ENCODE results near the gene SMIM10L2A. TPM values are rescaled to one million over a fixed set of nuclear protein-coding genes. Genes with fewer than 3 reads are reported as not detected.
A peak's percentile ranks its signal among the peaks of the same experiment; 100 is the strongest.

Gene SMIM10L2A
- 1 to 10 TPM; 2.8 to 3.1 TPM for total RNA-seq
- under 1 TPM; 0.06 to 0.25 TPM for polyA plus RNA-seq

DNA sequence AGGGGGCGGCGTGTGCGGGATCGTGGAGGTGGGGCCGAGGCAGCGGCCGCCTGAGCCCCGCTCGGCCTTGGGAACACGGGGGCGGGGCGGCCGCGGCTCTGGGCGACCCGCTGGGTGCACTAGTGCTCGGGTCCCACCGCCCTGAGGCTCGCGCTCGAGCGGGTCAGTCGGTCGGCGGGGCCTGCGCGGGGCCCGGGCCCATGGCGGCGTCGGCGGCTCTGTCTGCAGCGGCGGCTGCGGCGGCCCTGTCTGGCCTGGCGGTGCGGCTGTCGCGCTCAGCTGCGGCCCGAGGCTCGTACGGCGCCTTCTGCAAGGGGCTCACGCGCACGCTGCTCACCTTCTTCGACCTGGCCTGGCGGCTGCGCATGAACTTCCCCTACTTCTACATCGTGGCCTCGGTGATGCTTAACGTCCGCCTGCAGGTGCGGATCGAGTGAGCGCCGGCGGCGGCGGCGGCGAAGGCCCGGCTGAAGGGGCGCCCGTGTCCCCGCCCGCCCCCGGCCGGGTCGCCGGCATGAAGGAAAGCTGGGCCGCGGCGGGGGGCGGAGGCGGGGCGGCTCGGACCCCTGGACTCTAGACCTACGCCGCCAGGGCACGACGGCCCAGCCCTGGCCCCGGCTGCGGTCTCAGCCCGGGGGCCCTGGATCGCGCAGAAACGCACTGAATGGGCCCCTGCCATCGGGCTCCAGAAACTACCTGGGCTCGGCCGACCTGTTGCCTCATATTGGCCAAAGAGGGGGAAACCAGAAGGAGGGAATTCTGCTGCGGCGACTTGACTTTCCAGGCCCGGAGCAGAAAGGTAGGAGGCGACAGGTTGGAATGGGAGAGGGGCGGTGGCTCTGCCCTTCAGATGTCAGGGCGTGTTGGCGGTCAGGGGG lies at the start of gene SMIM10L2A:
Gene SMIM10L2A (plus strand): TSS at position 13 of the 878 bp plus-strand sequence. CDS start 188 bp downstream, at position 201.
- ChIA-PET POLR2A (ENCODE audit: partially characterized antibody) (interaction anchor here (1.0 to 1.4 kb wide), 2 partner anchors 18 to 126 kb away, joined by 4 read pairs; no protein-coding TSS in a partner anchor), CTCF (ENCODE audit: partially characterized antibody) (no interaction called here)
- Histone ChIP-seq H3K4me3 (ENCODE audit: low read length in 2 of 2) (peak within 1 kb of the TSS in 1 of 2 donors; percentile 28), H3K36me3 (ENCODE audit: insufficient read depth, low read length) (no peaks in the 10 kb centered on the region), H3K27me3 (ENCODE audit: insufficient read depth, low read length) (no peaks in the 10 kb centered on the region), H3K9me3 (ENCODE audit: control insufficient read depth in 1 of 2, low read length in 2 of 2) (no peaks in the 10 kb centered on the region), H3K4me1 (ENCODE audit: insufficient read depth, low read length) (peaks cover 5% of the 10 kb centered on the region), H3K27ac (ENCODE audit: low read depth, low read length) (peak within 1 kb of the TSS; percentile 21)
- Mint-ChIP-seq H3K4me1 (peaks cover 5 to 13% (median 6%) of the 10 kb centered on the region in 4 donors), H3K9me3 (peaks cover 0 to 3% (median 0%) of the 10 kb centered on the region in 8 donors), H3K27ac (peak within 1 kb of the TSS in 3 of 7 donors; percentile 3 to 51 (median 43)), H3K4me3 (peak within 1 kb of the TSS; percentile 55 to 84 (median 76)), H3K27me3 (no peaks in the 10 kb centered on the region), H3K36me3 (no peaks in the 10 kb centered on the region)
- peak in 1 of 5 donors; percentile 45 for DNase-seq
- intact Hi-C loops (cut with micrococcal nuclease): loop anchor here (1.0 to 5.0 kb wide), 3 partner anchors 38 to 125 kb away; partner anchors contain the start of gene INTS6L

DNA sequence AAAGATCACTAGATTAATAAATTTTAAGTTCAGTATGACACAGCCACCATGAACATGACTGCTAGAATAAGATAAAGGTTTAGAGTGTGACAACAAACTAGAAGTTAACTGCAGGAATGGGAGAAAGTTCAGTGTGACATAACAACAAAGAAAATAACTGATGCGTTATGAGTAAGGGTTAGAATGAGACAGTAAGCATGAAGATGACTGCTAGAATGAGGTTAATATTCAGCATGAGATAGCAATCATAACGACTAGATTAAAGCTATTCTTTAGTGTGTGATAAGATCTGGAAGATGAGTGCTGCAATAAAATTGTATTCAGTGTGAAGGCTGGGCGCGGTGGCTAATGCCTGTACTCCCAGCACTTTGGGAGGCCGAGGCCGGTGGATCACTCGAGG lies 48.4 kb upstream of the SMIM10L2A start:
- intact Hi-C loops (cut with micrococcal nuclease): no loop called here
- Histone ChIP-seq H3K27me3 (ENCODE audit: insufficient read depth, low read length) (no peaks in the 10 kb centered on the region), H3K27ac (ENCODE audit: low read depth, low read length) (no peak overlapping the region), H3K9me3 (ENCODE audit: control insufficient read depth in 1 of 2, low read length in 2 of 2) (no peaks in the 10 kb centered on the region), H3K4me1 (ENCODE audit: insufficient read depth, low read length) (no peaks in the 10 kb centered on the region), H3K4me3 (ENCODE audit: low read length in 2 of 2) (no peak overlapping the region), H3K36me3 (ENCODE audit: insufficient read depth, low read length) (no peaks in the 10 kb centered on the region)
- peaks cover 0 to 9% (median 1%) of the 10 kb centered on the region in 8 donors for H3K9me3 Mint-ChIP-seq
- POLR2A ChIA-PET (ENCODE audit: partially characterized antibody): no interaction called here
- H3K27ac Mint-ChIP-seq: no peak overlapping the region
- peaks cover 7 to 10% (median 8%) of the 10 kb centered on the region in 4 donors for H3K4me1 Mint-ChIP-seq
- CTCF ChIA-PET (ENCODE audit: partially characterized antibody): interaction anchor here (1.4 kb wide), 1 partner anchor 9 kb away, joined by 3 read pairs; no protein-coding TSS in a partner anchor
- DNase-seq: no peak
- H3K4me3 Mint-ChIP-seq: peak overlapping the region in 1 of 8 donors; percentile 42
- H3K27me3 Mint-ChIP-seq: no peaks in the 10 kb centered on the region
- peaks cover under 1 to 2% of the 10 kb centered on the region in 2 donors for H3K36me3 Mint-ChIP-seq

GRCh38 chrX:135382260-135382659 lies 39.5 kb upstream of the SMIM10L2A start:
- CTCF ChIA-PET (ENCODE audit: partially characterized antibody): no interaction called here
- POLR2A ChIA-PET (ENCODE audit: partially characterized antibody): no interaction called here
- Histone ChIP-seq H3K27ac (ENCODE audit: low read depth, low read length) (no peak overlapping the region), H3K4me3 (ENCODE audit: low read length in 2 of 2) (no peak overlapping the region), H3K4me1 (ENCODE audit: insufficient read depth, low read length) (peaks cover 53% of the 10 kb centered on the region), H3K27me3 (ENCODE audit: insufficient read depth, low read length) (no peaks in the 10 kb centered on the region), H3K9me3 (ENCODE audit: control insufficient read depth in 1 of 2, low read length in 2 of 2) (no peaks in the 10 kb centered on the region), H3K36me3 (ENCODE audit: insufficient read depth, low read length) (no peaks in the 10 kb centered on the region)
- peaks cover 0 to 2% (median 0%) of the 10 kb centered on the region in 8 donors for H3K9me3 Mint-ChIP-seq
- no peaks in the 10 kb centered on the region for H3K27me3 Mint-ChIP-seq
- peak overlapping the region in 6 of 8 donors; percentile 19 to 73 (median 60) for H3K4me3 Mint-ChIP-seq
- no peaks in the 10 kb centered on the region for H3K36me3 Mint-ChIP-seq
- H3K27ac Mint-ChIP-seq: peak overlapping the region in 5 of 7 donors; percentile 1 to 71 (median 65)
- intact Hi-C loops (cut with micrococcal nuclease): no loop called here
- peaks cover 34 to 60% (median 44%) of the 10 kb centered on the region in 4 donors for H3K4me1 Mint-ChIP-seq
- DNase-seq: no peak

DNA sequence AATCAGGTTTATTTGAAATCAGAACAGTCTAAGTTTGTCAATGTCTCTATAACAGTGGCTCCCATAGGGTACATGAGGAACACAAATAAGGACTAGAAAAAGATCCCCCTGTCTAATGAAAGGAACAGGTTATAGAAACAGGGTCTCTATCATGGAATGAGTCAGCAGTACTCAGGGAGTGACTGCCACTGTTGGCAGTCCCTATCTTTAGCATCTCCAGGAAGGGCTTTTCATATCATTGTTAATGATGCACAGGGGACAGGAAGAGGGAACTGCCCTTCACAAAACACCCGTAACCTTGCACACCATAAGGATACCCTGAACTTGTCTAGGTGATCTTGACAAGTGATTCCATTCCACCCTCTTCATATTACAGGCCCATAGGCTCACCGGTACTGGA lies 38.5 kb upstream of the SMIM10L2A start:
- Mint-ChIP-seq H3K27ac (peak overlapping the region; percentile 56 to 90 (median 86)), H3K4me3 (peak overlapping the region; percentile 21 to 81 (median 63)), H3K9me3 (peaks cover 0 to 2% (median 0%) of the 10 kb centered on the region in 8 donors), H3K4me1 (peaks cover 34 to 57% (median 43%) of the 10 kb centered on the region in 4 donors), H3K36me3 (no peaks in the 10 kb centered on the region), H3K27me3 (no peaks in the 10 kb centered on the region)
- Histone ChIP-seq H3K27me3 (ENCODE audit: insufficient read depth, low read length) (no peaks in the 10 kb centered on the region), H3K9me3 (ENCODE audit: control insufficient read depth in 1 of 2, low read length in 2 of 2) (no peaks in the 10 kb centered on the region), H3K36me3 (ENCODE audit: insufficient read depth, low read length) (no peaks in the 10 kb centered on the region), H3K27ac (ENCODE audit: low read depth, low read length) (no peak overlapping the region), H3K4me3 (ENCODE audit: low read length in 2 of 2) (peak overlapping the region in 1 of 2 donors; percentile 28), H3K4me1 (ENCODE audit: insufficient read depth, low read length) (peaks cover 53% of the 10 kb centered on the region)
- intact Hi-C loops (cut with micrococcal nuclease): no loop called here
- ChIA-PET CTCF (ENCODE audit: partially characterized antibody) (no interaction called here), POLR2A (ENCODE audit: partially characterized antibody) (no interaction called here)
- no peak for DNase-seq

GRCh38 chrX:135384161-135384836 lies 37.4 kb upstream of the SMIM10L2A start:
- Histone ChIP-seq H3K4me3 (ENCODE audit: low read length in 2 of 2) (peak overlapping the region in 1 of 2 donors; percentile 28), H3K27me3 (ENCODE audit: insufficient read depth, low read length) (no peaks in the 10 kb centered on the region), H3K36me3 (ENCODE audit: insufficient read depth, low read length) (no peaks in the 10 kb centered on the region), H3K27ac (ENCODE audit: low read depth, low read length) (peak overlapping the region; percentile 39), H3K4me1 (ENCODE audit: insufficient read depth, low read length) (peaks cover 48% of the 10 kb centered on the region), H3K9me3 (ENCODE audit: control insufficient read depth in 1 of 2, low read length in 2 of 2) (no peaks in the 10 kb centered on the region)
- DNase-seq: peak; percentile 68 to 80 (median 75)
- Mint-ChIP-seq H3K36me3 (no peaks in the 10 kb centered on the region), H3K27ac (peak overlapping the region; percentile 56 to 90 (median 86)), H3K9me3 (peaks cover 0 to 4% (median 0%) of the 10 kb centered on the region in 8 donors), H3K4me1 (peaks cover 34 to 50% (median 40%) of the 10 kb centered on the region in 4 donors), H3K27me3 (no peaks in the 10 kb centered on the region), H3K4me3 (peak overlapping the region; percentile 21 to 81 (median 68))
- intact Hi-C loops (cut with micrococcal nuclease): loop anchor here (1.0 kb wide), 1 partner anchor 37 kb away; the partner anchor contains the start of gene SMIM10L2A
- ChIA-PET POLR2A (ENCODE audit: partially characterized antibody) (interaction anchor here (1.1 kb wide), 1 partner anchor 37 kb away, joined by 3 read pairs; no protein-coding TSS in a partner anchor), CTCF (ENCODE audit: partially characterized antibody) (no interaction called here)

- no peaks in the 10 kb centered on the region for H3K27me3 ChIP-seq (ENCODE audit: insufficient read depth, low read length)
- H3K4me3 ChIP-seq (ENCODE audit: low read length in 2 of 2): no peak overlapping the region
- H3K4me1 ChIP-seq (ENCODE audit: insufficient read depth, low read length): peaks cover 21% of the 10 kb centered on the region
- no peaks in the 10 kb centered on the region for H3K36me3 ChIP-seq (ENCODE audit: insufficient read depth, low read length)
- H3K4me1 Mint-ChIP-seq: peaks cover 11 to 18% (median 15%) of the 10 kb centered on the region in 4 donors
- no peaks in the 10 kb centered on the region for H3K27me3 Mint-ChIP-seq
- no peak overlapping the region for H3K27ac ChIP-seq (ENCODE audit: low read depth, low read length)
- CTCF ChIA-PET (ENCODE audit: partially characterized antibody): no interaction called here
- no peak overlapping the region for H3K4me3 Mint-ChIP-seq
- DNase-seq: no peak
- H3K36me3 Mint-ChIP-seq: no peaks in the 10 kb centered on the region
- peaks cover 0 to 4% (median 0%) of the 10 kb centered on the region in 8 donors for H3K9me3 Mint-ChIP-seq
- POLR2A ChIA-PET (ENCODE audit: partially characterized antibody): no interaction called here
- intact Hi-C loops (cut with micrococcal nuclease): no loop called here
- no peak overlapping the region for H3K27ac Mint-ChIP-seq
- H3K9me3 ChIP-seq (ENCODE audit: control insufficient read depth in 1 of 2, low read length in 2 of 2): no peaks in the 10 kb centered on the region
Measured at GRCh38 chrX:135388841-135389240, 32.9 kb upstream of the SMIM10L2A start.

DNA sequence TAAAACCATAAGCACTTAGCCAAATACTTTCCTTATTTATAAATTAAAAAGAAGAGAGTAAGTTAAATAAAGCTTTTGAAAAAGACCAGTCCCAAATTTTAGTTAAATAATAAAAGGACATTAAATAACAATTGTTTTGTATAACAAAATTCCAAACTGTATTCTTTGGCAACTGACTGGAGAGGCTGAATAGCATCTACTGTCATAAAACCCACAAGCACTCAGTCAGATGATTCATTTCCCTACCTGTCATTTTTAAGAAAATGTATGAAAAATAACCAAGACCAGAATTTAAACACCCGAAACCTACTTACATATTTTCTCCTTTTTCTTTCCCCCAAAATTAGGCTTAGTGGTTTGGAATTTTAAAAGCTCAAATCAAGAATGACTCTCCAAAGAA lies 32.5 kb upstream of the SMIM10L2A start:
- Histone ChIP-seq H3K36me3 (ENCODE audit: insufficient read depth, low read length) (no peaks in the 10 kb centered on the region), H3K4me3 (ENCODE audit: low read length in 2 of 2) (no peak overlapping the region), H3K27ac (ENCODE audit: low read depth, low read length) (no peak overlapping the region), H3K4me1 (ENCODE audit: insufficient read depth, low read length) (peaks cover 17% of the 10 kb centered on the region), H3K27me3 (ENCODE audit: insufficient read depth, low read length) (no peaks in the 10 kb centered on the region), H3K9me3 (ENCODE audit: control insufficient read depth in 1 of 2, low read length in 2 of 2) (no peaks in the 10 kb centered on the region)
- intact Hi-C loops (cut with micrococcal nuclease): no loop called here
- CTCF ChIA-PET (ENCODE audit: partially characterized antibody): no interaction called here
- peaks cover 0 to 4% (median 0%) of the 10 kb centered on the region in 8 donors for H3K9me3 Mint-ChIP-seq
- no peak for DNase-seq
- POLR2A ChIA-PET (ENCODE audit: partially characterized antibody): no interaction called here
- H3K36me3 Mint-ChIP-seq: no peaks in the 10 kb centered on the region
- H3K27me3 Mint-ChIP-seq: no peaks in the 10 kb centered on the region
- no peak overlapping the region for H3K27ac Mint-ChIP-seq
- peaks cover 9 to 14% (median 12%) of the 10 kb centered on the region in 4 donors for H3K4me1 Mint-ChIP-seq
- H3K4me3 Mint-ChIP-seq: no peak overlapping the region

Measured in CD4-positive, alpha-beta memory T cell (primary cell).